H4 (cell line): ENCODE measurements around the gene SPON1. TPM values are rescaled to one million over a fixed set of nuclear protein-coding genes. Genes with fewer than 3 reads are reported as not detected.

Experiments used
- DNase-seq: peaks from one replicate; pipeline ENCODE4 v3.0.0-alpha.2; 2015; ENCODE audit warnings: low spot score
- total RNA-seq: library from RNA; depleted of rRNA; stranded (reverse); fragments of >200 nt; shearing (Covaris generic); gene quantifications from 2 replicates; pipeline ENCODE4 v1.2.3, GENCODE V29; 2014

Gene SPON1
- total RNA-seq, 1 experiment from 2014 or later = 0.14 TPM

GRCh38 chr11:14186046-14186775 lies 223.7 kb downstream of the SPON1 start:
- no peak for DNase-seq

GRCh38 chr11:14189874-14190273 lies 227.4 kb downstream of the SPON1 start:
- DNase-seq = no peak

GRCh38 chr11:14190992-14191778 lies 228.7 kb downstream of the SPON1 start:
- DNase-seq = no peak

DNA sequence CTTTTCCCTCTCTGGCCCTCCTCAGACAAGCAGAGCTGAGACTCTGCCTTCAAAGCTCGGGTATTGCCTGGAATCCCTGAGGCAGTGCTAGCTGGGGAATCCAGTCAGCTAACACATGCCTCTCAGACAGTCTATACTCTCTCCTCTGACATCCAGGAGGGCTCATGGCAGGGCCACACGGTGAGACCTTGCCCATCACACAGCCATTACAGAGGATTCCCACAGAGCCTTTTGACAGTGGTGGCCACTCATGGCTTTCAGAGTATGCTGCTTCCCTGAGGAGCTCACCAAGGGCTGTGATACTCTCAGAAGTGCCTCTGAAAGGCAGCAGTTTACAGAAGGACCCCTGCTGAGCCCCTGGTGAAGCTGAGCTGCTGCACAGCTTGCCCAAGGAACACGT lies 231.1 kb downstream of the SPON1 start:
- DNase-seq = no peak

- DNase-seq = no peak
Observed at GRCh38 chr11:14202251-14203196, 240.0 kb downstream of the SPON1 start.

- no peak for DNase-seq
Observed at GRCh38 chr11:14203321-14203720, 240.8 kb downstream of the SPON1 start.

GRCh38 chr11:14212986-14213385 lies 250.5 kb downstream of the SPON1 start:
- no peak for DNase-seq

GRCh38 chr11:14218728-14219127 lies 256.2 kb downstream of the SPON1 start:
- DNase-seq = no peak

DNA sequence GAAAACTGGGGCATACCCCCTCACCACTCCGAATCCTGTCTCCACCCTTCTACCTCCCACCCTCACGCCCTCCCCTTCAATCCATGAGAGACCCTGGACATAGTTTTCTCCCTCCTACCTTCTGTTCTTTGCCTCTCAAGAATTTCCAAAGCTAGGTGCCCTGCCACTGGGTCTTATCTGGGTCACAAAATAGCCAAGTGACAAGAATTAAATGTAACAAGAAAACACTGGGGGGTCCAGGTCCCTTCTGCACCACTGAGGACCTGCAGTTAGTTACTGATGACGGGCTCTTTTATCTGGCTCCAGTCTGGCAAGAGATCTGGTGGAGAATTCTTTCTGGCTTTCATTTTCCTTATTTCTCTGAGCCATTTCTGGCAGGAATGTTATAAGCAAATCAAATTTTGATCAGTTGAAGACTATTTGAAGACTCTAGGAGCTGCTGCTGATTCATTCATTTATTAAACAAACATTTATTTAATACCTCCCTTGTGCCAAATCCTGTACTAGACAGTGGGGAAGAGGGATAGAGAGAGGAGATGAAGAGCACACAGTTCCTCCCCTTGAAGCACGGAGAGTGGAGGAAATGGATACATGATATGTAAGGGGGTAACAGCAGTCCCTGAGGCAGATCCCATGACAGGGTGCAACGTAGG lies 261.2 kb downstream of the SPON1 start:
- DNase-seq = no peak

DNA sequence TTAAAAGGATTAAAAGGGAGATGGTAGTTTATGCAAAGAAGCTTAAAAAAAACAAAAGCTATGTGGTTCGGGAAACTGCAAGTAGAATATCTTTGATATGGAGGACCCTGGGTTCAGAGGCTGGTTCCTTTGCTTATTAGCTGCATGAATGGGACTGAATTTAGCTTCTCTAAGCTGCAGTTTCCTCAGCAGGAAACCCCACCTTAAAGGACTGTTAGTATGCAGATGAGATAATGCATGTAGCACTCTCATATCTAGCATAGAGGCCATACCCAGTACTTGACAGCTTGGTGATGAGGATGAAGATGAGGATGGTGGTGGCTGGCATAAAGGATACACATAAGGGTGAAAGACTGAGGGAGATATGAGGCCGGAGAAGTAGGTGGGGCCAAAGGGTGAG lies 261.9 kb downstream of the SPON1 start:
- no peak for DNase-seq

DNA sequence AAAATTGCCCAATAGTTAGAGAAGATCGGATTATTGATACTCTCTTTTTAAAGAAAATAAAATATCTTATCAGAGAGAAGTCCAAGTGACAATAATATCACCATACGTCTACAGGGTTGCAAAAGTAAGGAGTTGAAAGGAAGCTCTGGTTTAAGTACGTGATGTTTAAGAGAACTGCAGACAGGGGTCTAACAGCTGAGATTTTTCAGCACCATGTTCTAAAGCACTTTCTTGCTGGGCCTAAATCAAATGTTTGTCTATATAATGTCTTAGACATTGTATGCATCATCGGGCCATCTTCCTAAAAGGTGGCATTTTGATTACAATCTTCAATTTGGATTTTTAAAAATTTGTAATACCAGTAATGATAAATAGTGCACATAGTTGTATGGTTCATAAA lies 263.1 kb downstream of the SPON1 start:
- no peak for DNase-seq

DNA sequence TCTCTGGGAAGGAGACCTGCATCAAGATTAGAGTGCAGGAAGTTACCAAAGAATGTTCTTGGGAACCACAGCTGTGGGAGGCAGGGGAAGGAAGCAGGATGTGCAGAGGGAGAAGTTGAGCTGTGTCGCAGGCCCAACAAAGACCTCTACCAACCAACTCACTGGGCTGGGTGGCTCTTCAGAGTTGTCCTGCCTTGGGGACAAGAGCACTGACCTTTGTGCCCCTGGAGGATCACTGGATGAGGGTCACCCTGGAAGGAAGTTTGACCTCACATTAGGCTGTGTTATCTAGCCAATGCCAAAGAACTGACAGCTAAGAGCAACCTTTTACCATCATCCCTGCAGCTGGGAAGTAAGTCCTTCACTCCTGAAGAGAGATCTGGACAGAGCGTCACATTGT lies 265.8 kb downstream of the SPON1 start:
- DNase-seq = no peak

- DNase-seq = no peak
Observed at GRCh38 chr11:14229472-14229871, 266.9 kb downstream of the SPON1 start.

- DNase-seq = no peak
Observed at GRCh38 chr11:14230407-14230806, 267.9 kb downstream of the SPON1 start.

DNA sequence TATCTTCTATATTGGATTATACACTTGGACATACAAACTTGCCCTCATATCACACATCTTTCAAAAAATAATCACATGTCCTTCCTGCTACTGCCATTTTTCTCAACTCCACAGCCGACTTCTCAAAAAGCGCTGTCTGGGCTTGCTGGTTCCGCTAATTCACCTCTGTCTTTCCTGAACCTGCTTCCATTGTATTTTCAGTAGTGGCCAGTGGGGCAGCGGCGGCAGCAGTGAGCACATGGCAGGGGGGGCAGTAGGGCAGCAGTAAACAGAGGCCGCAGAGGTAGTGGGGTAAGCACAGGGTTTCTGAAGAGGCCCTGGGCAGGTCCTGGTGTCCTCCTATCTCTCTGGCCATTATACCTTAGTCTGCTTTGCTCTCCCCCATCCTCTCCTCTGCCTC lies 270.1 kb downstream of the SPON1 start:
- DNase-seq = no peak

- no peak for DNase-seq
Observed at GRCh38 chr11:14234446-14234845, 271.9 kb downstream of the SPON1 start.

- DNase-seq = no peak
Observed at GRCh38 chr11:14235701-14236100, 273.2 kb downstream of the SPON1 start.

- DNase-seq = no peak
Observed at GRCh38 chr11:14237444-14237961, 275.0 kb downstream of the SPON1 start.

- no peak for DNase-seq
Observed at GRCh38 chr11:14240221-14240620, 277.7 kb downstream of the SPON1 start.

GRCh38 chr11:14240951-14241350 lies 278.4 kb downstream of the SPON1 start:
- no peak for DNase-seq

DNA sequence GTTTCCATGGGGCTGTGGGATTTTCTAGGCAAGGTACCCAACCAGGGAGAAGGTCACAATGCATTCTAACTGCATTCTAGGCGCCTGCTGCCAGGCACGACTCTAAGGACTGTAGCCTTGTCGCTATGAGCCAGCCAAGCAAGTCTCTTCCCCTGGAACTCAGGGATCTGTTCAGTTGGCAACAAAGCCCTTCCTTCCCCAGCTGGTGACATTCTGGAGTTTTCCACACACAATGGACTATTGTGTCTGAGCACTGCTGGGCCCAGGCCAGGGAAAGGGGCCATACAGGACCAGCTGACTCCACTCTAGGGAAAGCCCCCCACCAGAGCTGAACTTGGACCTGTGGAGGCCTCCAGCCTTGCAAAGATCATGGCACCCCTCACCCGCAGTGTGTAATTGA lies 279.7 kb downstream of the SPON1 start:
- no peak for DNase-seq
